Mammary epithelial cell (primary cell): Measurements from ENCODE around the gene ZDHHC24.

ENCODE experiments used
- CTCF ChIP-seq, 2 donors: IDR thresholded peaks in 1 of 2; conservative IDR thresholded peaks in 1 of 2; 2 replicates each; pipeline ENCODE4 v1.5.1; 2011 to 2012; ENCODE audit warnings: inconsistent platforms in 2 of 2, low read length in 2 of 2, mild to moderate bottlenecking in 2 of 2, control low read depth in 1 of 2, low read depth in 1 of 2; ENCODE audit not compliant: insufficient read depth in 1 of 2; ENCODE audit errors: extremely low read depth in 1 of 2
- EZH2 ChIP-seq: IDR thresholded peaks from 2 replicates; pipeline ENCODE4 v1.6.1; 2012; ENCODE audit warnings: low read length, inconsistent platforms, borderline replicate concordance

DNA sequence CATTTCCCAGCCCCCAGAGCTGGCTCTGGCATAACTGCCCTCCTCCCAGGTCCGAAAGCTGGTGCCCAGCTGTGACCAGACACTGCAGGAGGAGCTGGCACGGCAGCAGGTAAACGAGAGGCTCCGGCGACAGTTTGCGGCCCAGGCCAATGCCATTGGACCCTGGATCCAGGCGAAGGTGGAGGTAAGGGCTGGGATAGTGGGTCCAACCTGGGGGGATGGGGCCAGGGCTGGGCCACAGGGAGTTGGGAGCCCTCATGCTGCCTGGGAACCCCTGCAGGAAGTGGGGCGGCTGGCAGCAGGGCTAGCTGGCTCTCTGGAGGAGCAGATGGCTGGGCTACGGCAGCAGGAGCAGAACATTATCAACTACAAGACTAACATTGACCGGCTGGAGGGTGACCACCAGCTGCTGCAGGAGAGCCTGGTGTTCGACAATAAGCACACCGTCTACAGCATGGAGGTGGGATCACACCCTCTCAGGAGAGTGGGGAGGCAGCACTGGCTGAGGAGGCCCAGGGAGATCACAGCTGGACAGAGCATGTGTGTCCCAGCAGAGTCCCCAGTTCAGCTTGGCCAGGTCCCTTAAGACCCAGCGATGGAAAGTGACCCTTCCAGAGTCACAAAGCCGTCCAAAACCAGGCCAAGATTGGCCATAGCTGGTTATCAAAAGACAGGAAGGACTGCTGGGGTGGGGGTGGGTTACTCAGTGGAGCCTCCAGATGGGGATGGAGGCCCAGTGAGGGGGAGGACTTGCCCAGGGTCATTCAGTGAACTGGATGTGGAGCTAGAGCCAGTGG, 15.5 kb upstream of the ZDHHC24 start:
- TF ChIP-seq CTCF (conservative IDR thresholded peaks at IDR 0.05 in 1 of 2, IDR thresholded peaks at IDR 0.05 in 1 of 2; ENCODE audit: extremely low read depth in 1 of 2, insufficient read depth in 1 of 2, low read depth in 1 of 2, low read length in 2 of 2) (no peak), EZH2 (no peak)
